ENCODE results near the gene HACD3.

DNA sequence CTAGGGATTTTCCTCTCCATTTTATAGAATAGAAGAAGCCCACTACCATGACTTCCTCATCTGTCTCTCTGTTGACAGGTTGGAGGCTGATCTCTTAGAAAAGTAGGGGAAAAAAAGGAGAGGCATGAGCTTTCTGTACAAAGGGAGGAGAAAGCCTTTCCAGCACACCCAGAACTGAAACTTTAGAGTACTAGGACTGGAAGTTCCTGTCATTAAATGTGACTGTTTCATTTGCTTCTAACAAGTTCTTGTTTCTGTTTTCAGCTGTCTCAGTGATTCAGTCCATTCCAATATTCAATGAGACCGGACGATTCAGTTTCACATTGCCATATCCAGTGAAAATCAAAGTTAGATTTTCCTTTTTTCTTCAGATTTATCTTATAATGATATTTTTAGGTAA is 41.7 kb downstream of the HACD3 start:
- no peak for TF ChIP-seq POLR2A (IDR thresholded peaks at IDR 0.05)
- no peak for TF ChIP-seq CTCF (IDR thresholded peaks at IDR 0.05)

Measured in lower leg skin (tissue), 3 donors.